ENCODE measurements around the gene ZFAND3.

ZFAND3 gene

DNA sequence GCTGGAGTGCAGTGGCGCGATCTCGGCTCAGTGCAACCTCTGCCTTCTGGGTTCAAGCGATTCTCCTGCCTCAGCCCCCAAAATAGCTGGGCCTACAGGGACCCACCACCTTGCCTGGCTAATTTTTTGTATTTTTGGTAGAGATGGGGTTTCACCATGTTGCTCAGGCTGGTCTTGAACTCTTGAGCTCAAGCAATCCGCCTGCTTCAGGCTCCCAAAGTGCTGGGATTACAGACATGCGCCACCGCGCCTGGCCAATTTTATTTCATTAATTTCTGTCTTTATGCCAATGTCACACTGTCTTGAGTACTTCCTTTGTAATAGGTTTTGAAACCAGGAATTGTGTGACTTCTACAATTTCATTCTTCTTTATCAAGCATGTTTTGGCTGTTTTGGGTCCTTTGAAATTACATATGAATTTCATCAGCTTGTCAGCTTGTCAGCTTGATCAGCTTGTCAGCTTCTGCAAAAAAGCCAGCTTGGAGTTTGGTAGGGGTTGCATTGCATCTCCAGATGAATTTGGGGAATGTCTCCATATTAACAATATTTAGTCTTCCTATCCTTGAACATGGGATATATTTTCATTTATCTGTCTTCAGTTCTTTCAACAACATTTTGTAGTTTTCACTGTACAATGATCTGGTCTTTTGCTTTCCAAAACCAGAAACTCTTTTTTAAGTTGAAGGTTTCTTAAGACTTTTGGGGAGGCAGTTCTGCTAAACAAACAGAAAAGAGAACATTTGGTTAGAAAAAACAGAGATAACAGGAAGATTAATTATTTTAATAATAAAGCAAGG lies 20.8 kb downstream of the ZFAND3 start:
- no peak for DNase-seq (ENCODE audit: low read depth)
- TF ChIP-seq, protein P1, sequence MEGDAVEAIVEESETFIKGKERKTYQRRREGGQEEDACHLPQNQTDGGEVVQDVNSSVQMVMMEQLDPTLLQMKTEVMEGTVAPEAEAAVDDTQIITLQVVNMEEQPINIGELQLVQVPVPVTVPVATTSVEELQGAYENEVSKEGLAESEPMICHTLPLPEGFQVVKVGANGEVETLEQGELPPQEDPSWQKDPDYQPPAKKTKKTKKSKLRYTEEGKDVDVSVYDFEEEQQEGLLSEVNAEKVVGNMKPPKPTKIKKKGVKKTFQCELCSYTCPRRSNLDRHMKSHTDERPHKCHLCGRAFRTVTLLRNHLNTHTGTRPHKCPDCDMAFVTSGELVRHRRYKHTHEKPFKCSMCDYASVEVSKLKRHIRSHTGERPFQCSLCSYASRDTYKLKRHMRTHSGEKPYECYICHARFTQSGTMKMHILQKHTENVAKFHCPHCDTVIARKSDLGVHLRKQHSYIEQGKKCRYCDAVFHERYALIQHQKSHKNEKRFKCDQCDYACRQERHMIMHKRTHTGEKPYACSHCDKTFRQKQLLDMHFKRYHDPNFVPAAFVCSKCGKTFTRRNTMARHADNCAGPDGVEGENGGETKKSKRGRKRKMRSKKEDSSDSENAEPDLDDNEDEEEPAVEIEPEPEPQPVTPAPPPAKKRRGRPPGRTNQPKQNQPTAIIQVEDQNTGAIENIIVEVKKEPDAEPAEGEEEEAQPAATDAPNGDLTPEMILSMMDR (conservative IDR thresholded peaks at IDR 0.05; ENCODE audit: low read depth, low read length), result no peak

DNA sequence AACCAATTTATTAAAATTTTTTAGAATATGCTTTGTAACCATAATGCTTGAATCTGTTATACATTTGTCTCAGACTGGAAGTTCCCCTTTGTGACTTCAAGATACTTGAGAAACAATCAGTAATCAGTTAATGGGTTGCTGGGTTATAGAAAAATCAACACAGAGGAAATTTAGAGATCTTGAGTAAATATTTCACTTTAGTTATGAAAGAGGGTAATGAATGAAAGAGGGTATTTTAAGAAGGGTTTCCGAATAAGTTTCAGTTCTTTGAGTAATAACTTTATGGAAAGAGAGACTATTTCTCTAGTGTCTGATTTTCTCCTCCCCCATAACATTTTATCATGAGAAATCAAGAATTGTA lies 21.4 kb downstream of the ZFAND3 start:
- TF ChIP-seq, protein P1 (conservative IDR thresholded peaks at IDR 0.05; ENCODE audit: low read depth, low read length), result no peak
- H3K4me3 ChIP-seq (ENCODE audit: low read length), result no peak overlapping the region
- no peak for DNase-seq (ENCODE audit: low read depth)

More for the DNA sequence above, 20.8 kb downstream of the ZFAND3 start:
- H3K4me3 ChIP-seq (ENCODE audit: low read length), result no peak overlapping the region

DNA sequence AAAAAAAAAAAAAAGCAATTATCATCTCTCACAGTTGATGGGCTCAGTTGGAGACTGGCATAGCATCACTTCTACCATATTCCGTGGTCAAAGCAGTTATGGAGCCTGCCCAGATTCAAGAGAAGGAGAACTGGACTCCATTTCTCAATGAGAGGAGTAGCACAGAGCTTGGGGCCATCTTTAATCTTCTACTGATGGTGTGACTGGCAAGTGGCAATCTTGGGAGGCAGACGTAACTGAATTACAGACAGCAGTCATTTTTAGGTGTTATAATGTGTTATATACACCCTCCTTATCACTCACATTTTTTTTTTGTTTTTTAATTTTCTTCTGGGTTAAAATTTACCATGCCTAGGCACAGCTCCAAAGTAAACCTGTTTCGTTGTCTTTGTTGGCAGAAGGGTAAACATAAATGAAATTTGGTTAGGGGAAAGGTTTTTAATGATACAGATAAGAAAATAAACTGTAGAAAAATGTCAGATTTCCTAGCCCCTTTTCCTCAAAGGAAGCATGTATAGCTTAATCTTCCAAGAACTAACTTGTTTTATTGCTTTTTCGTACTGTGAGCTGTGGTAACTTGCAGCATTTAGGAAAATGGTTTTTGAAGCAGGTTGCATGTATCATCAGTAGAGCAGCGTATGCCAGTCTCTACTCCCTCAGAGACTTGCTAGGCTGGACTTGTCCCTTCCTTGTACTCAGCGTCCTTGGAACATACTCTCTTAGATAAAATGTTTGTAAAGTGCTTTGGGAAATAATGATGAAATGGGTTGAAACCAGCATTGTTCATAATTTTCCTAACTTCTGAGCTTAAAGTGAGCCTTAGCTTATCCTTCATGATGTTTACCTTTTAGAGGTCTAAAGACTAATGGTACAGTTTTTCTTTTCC lies 25.7 kb downstream of the ZFAND3 start:
- H3K4me3 ChIP-seq (ENCODE audit: low read length), result no peak overlapping the region
- TF ChIP-seq, protein P1 (conservative IDR thresholded peaks at IDR 0.05; ENCODE audit: low read depth, low read length), result no peak
- no peak for DNase-seq (ENCODE audit: low read depth)

DNA sequence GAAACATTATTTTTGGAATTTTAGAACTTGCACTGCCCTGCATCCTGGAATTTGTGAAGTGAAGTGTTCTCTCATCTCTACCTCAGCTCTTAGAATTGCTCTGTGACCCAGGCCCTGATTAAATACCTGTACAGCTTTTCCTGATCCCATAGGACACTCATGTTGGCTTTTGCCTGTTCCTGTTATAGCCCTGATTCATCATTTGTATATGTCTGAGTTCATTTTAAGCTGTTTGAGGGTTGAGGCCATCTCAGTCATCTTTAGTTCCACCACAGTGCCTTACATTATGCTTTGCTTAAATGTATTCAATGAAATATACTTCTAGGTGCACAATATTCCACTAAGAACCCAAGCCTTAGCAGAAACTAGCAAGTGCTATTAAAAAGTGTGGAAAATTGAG lies 26.4 kb downstream of the ZFAND3 start:
- H3K4me3 ChIP-seq (ENCODE audit: low read length), result no peak overlapping the region
- DNase-seq (ENCODE audit: low read depth), result no peak
- TF ChIP-seq, protein P1 (conservative IDR thresholded peaks at IDR 0.05; ENCODE audit: low read depth, low read length), result no peak

DNA sequence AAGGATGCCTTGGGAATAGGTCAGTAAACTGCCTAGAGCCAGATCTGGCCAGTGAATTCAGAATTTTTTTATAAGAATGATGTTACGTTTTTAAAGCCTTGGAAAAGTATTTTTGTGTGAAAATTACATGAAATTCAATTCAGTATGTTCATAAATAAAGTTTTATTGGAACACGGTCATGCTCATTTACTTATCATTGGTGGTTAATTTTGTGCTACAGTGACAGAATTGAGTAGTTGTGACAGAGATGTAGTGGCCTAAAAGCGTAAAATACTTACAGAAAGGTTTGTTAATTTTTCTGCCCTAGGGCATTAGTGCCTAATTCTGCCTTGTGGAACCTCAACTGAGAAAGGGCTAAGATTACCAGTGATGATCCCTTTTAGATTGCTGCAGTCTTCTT lies 28.2 kb downstream of the ZFAND3 start:
- DNase-seq (ENCODE audit: low read depth), result no peak
- TF ChIP-seq, protein P1 (conservative IDR thresholded peaks at IDR 0.05; ENCODE audit: low read depth, low read length), result no peak
- no peak overlapping the region for H3K4me3 ChIP-seq (ENCODE audit: low read length)

DNA sequence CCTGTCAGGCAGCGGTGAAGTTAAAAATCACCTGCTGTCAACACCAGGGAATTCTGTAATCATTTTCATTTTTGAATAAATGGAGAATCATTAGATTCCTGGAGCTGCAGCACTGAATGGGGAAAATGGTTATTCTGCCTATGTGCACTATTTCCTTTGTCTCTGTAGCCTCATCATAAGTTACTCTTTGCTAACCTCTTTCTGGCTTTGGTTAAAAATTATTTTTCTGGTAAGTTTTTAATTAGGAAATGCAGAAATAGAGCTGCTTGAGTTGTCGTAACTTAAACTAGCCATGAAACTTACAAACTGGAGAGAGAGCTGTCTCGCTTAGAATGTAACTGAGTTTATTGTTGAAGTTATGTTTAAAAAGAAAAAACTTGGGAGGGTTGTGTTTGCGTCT lies 28.8 kb downstream of the ZFAND3 start:
- H3K4me3 ChIP-seq (ENCODE audit: low read length), result no peak overlapping the region
- TF ChIP-seq, protein P1 (conservative IDR thresholded peaks at IDR 0.05; ENCODE audit: low read depth, low read length), result no peak
- no peak for DNase-seq (ENCODE audit: low read depth)

Measured in retinal pigment epithelial cell (primary cell).